ENCODE results near the gene DNM3.

- TF ChIP-seq FOS (IDR thresholded peaks at IDR 0.05; ENCODE audit: borderline replicate concordance, insufficient read depth, low read length) (no peak), CTCF (IDR thresholded peaks at IDR 0.05; ENCODE audit: extremely low read depth in 1 of 2, insufficient read depth in 1 of 2, low read depth in 1 of 2, low read length in 2 of 2) (no peak), POLR2A (IDR thresholded peaks at IDR 0.05; ENCODE audit: low read depth, low read length) (no peak), POLR2AphosphoS5 (IDR thresholded peaks at IDR 0.05; ENCODE audit: insufficient read depth, low read depth, low read length) (no peak), EZH2 (IDR thresholded peaks at IDR 0.05; ENCODE audit: borderline replicate concordance, low read depth, low read length, severe bottlenecking) (no peak)
Observed at GRCh38 chr1:171911506-171911905, 70.2 kb downstream of the DNM3 start.
